Measurements from ENCODE around the gene EFCAB6. TPM values are rescaled to one million over a fixed set of nuclear protein-coding genes. Genes with fewer than 3 reads are reported as not detected.

Gene EFCAB6
- total and polyA plus RNA-seq, 2 donors (not counting 3 experiments of a cell fraction or from before 2014, with no cell fraction given) = 0.07 to 0.31 TPM

DNA sequence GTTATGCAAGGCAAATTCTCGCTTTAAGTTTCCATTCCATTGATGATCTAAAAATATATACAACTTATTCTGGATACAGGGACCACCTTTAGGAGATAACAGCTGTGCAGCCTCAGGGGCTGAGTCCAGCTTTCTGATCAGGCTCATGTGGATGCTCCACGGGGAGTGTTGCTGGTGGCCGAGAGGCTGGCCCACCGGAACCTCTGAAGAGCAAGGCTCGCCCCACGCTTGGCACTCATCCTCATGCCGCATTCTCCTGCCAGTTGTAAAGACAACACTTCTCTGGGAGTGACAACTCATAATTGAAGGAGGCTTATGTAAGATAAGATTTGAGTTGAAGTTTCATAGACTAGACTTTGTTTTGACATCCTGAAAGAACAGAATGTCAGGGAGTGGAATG, 276.8 kb downstream of the EFCAB6 start:
- H3K9me1 ChIP-seq (replicated peaks; ENCODE audit: control insufficient read depth, extremely low read depth, insufficient read depth, low read length) = no peaks in the 10 kb centered on the region
- no peak overlapping the region for H2AFZ ChIP-seq (ENCODE audit: low read depth, low read length)
- no peak for DNase-seq (ENCODE audit: low read depth, low spot score)
- H3K4me2 ChIP-seq (ENCODE audit: insufficient read depth, low read length) = no peak overlapping the region
- POLR2A ChIA-PET = no interaction called here
- dilution Hi-C loops (cut with MboI; ENCODE audit: extremely low pct_ligation_motif_present, low sequenced_read_pairs) = no loop called here
- no peak for FAIRE-seq
- no peaks in the 10 kb centered on the region for H3K9me3 ChIP-seq (replicated peaks; ENCODE audit: control insufficient read depth, insufficient read depth, low read length)
- no peak overlapping the region for H3K9ac ChIP-seq (replicated peaks; ENCODE audit: extremely low read depth, insufficient read depth, low read length)
- H4K20me1 ChIP-seq (replicated peaks; ENCODE audit: control insufficient read depth, extremely low read depth, insufficient read depth, low read length) = no peaks in the 10 kb centered on the region
- BruUV-seq (replicated peaks) = no TSS peak
- no peaks in the 10 kb centered on the region for H3K36me3 ChIP-seq (ENCODE audit: control insufficient read depth in 2 of 2, extremely low read depth in 1 of 2, insufficient read depth in 2 of 2, low read length in 2 of 2)
- intact Hi-C loops (cut with micrococcal nuclease) = no loop called here
- H3K27me3 ChIP-seq (ENCODE audit: control insufficient read depth in 2 of 2, insufficient read depth in 2 of 2, low read length in 2 of 2) = no peaks in the 10 kb centered on the region
- CTCF ChIA-PET = no interaction called here
- TF ChIP-seq EZH2 (IDR thresholded peaks at IDR 0.05; ENCODE audit: borderline replicate concordance, low read depth, low read length, severe bottlenecking) (no peak), FOS (IDR thresholded peaks at IDR 0.05; ENCODE audit: borderline replicate concordance, insufficient read depth, low read length) (no peak), MYC (IDR thresholded peaks at IDR 0.05; ENCODE audit: low read depth, low read length) (no peak), POLR2AphosphoS5 (IDR thresholded peaks at IDR 0.05; ENCODE audit: insufficient read depth, low read depth, low read length) (no peak), MAX (IDR thresholded peaks at IDR 0.05; ENCODE audit: insufficient read depth, insufficient read length) (no peak), JUN (IDR thresholded peaks at IDR 0.05; ENCODE audit: borderline replicate concordance, insufficient read depth, insufficient read length, low read depth) (no peak), CTCF (IDR thresholded peaks at IDR 0.05; ENCODE audit: extremely low read depth in 1 of 2, insufficient read depth in 1 of 2, low read depth in 1 of 2, low read length in 2 of 2) (no peak), GATA2 (IDR thresholded peaks at IDR 0.05; ENCODE audit: insufficient read depth, insufficient read length, low read depth, low read length) (no peak)
- no peaks in the 10 kb centered on the region for H3K4me1 ChIP-seq (ENCODE audit: control insufficient read depth, extremely low read depth, insufficient read depth, low read length)
- no peak overlapping the region for H3K27ac ChIP-seq (ENCODE audit: insufficient read depth, low read depth, low read length)
- H3K79me2 ChIP-seq (ENCODE audit: control insufficient read depth, insufficient read depth, low read length) = no peaks in the 10 kb centered on the region
- no peak overlapping the region for H3K4me3 ChIP-seq (replicated peaks in 1 of 3; ENCODE audit: insufficient read depth in 1 of 3, low read depth in 1 of 3, low read length in 3 of 3)

All from endothelial cell of umbilical vein (primary cell).